ENCODE results near the gene RALGDS. TPM values are rescaled to one million over a fixed set of nuclear protein-coding genes. Genes with fewer than 3 reads are reported as not detected.

RALGDS gene
- total and polyA plus RNA-seq, 2 of the 4 experiments (the other 2 are of a cell fraction): 13.1 to 36.9 TPM

- in situ Hi-C loops (cut with MboI; ENCODE audit: low sequenced_read_pairs): no loop called here
- no TSS peak for BruUV-seq (replicated peaks)
Observed at GRCh38 chr9:133167769-133168168, 46.7 kb upstream of the RALGDS start.

More at GRCh38 chr9:133167769-133168168, 46.7 kb upstream of the RALGDS start:
- no peak for TF ChIP-seq RFX5 (IDR thresholded peaks at IDR 0.05; ENCODE audit: low read depth, low read length)
- Histone ChIP-seq H3K4me2 (ENCODE audit: low read depth, low read length) (no peak overlapping the region), H2BK5ac (ENCODE audit: low read depth, low read length, poor library complexity, severe bottlenecking) (no peak overlapping the region), H2BK20ac (ENCODE audit: low read depth, low read length) (no peak overlapping the region), H2AK5ac (ENCODE audit: low read depth, low read length) (no peak overlapping the region; the same call in 1 of the 2 replicates), H4K20me1 (ENCODE audit: insufficient read depth, low read length) (no peaks in the 10 kb centered on the region; the same call in 1 of the 2 replicates), H3K9me1 (ENCODE audit: insufficient read depth, low read length) (0 out of 2 replicates have a peak, but pooled peaks cover 3% of the 10 kb centered on the region), H3K18ac (ENCODE audit: low read depth, low read length) (no peak overlapping the region), H3K4me1 (ENCODE audit: control insufficient read depth, insufficient read depth, low read length) (peaks cover 10% of the 10 kb centered on the region; the same call in 1 of the 2 replicates), H3K4me3 (ENCODE audit: insufficient read depth, low read depth, low read length) (no peak overlapping the region), H4K5ac (ENCODE audit: low read depth, low read length) (no peak overlapping the region), H2BK120ac (ENCODE audit: low read depth, low read length) (no peak overlapping the region), H3K23ac (ENCODE audit: low read depth, low read length) (no peak overlapping the region), H3K9me3 (ENCODE audit: control insufficient read depth, insufficient read depth, low read length) (no peaks in the 10 kb centered on the region), H2AFZ (replicated peaks; ENCODE audit: low read length, poor library complexity) (no peak overlapping the region), H2BK15ac (ENCODE audit: low read depth, low read length) (no peak overlapping the region), H3K27ac (ENCODE audit: insufficient read depth, low read length) (no peak overlapping the region), H3K4ac (ENCODE audit: low read depth, low read length) (no peak overlapping the region), H4K91ac (ENCODE audit: insufficient read depth, low read depth, low read length) (no peak overlapping the region), H2AK9ac (replicated peaks; ENCODE audit: low read depth, low read length, poor library complexity) (no peak overlapping the region), H3K36me3 (ENCODE audit: control insufficient read depth, insufficient read depth, low read length) (no peaks in the 10 kb centered on the region), H3K14ac (replicated peaks; ENCODE audit: low read depth, low read length) (no peak overlapping the region), H3K56ac (ENCODE audit: extremely low read depth, insufficient read depth, low read length) (no peak overlapping the region), H4K8ac (ENCODE audit: low read depth in 2 of 2, low read length in 2 of 2) (no peak overlapping the region), H3K27me3 (ENCODE audit: control insufficient read depth, insufficient read depth, low read length) (peaks cover 16% of the 10 kb centered on the region), H3K79me1 (ENCODE audit: low read depth in 1 of 2, low read length in 2 of 2) (no peaks in the 10 kb centered on the region), H3K9ac (ENCODE audit: low read depth, low read length) (no peak overlapping the region)
- intact Hi-C loops (cut with micrococcal nuclease) (no loop called here), dilution Hi-C loops (cut with HindIII; ENCODE audit: low sequenced_read_pairs, unreplicated experiment) (no loop called here)
- WGBS, 2 experiments (ENCODE audit: extremely low coverage in 2 of 2, insufficient read length in 1 of 2): 80% methylated on average over 3 of the region's 3 CpGs; no CpG with 5 or more reads in 1 of the 2 experiments
- DNase-seq (no peak), ATAC-seq (ENCODE audit: low read depth) (no peak)
- POLR2A ChIA-PET (ENCODE audit: unreplicated experiment): no interaction called here
- CTCF ChIA-PET: no interaction called here

All from IMR-90 (cell line).